DND-41 (cell line): ENCODE results near the gene CHD9.
"Not testable (repeated sequence)": the region's sequence is repeated elsewhere in the genome, so short reads cannot be mapped to it uniquely, and the experiment has no call there.

ENCODE experiments used
- CTCF ChIP-seq: IDR thresholded peaks from 2 replicates; pipeline ENCODE4 v1.5.1; 2012; ENCODE audit warnings: borderline replicate concordance, low read length, moderate library complexity, mild to moderate bottlenecking; ENCODE audit not compliant: poor library complexity, severe bottlenecking; ENCODE audit errors: extremely low read depth
- EZH2 ChIP-seq: IDR thresholded peaks from 3 replicates; pipeline ENCODE4 v1.6.1; 2012; ENCODE audit warnings: borderline replicate concordance, low read depth, mild to moderate bottlenecking, moderate library complexity, low read length, inconsistent platforms; ENCODE audit not compliant: severe bottlenecking

GRCh38 chr16:53278498-53278897, 223.7 kb downstream of the CHD9 start:
- not testable (repeated sequence) for TF ChIP-seq CTCF, EZH2
